Right renal cortex interstitium (tissue), 3 donors: ENCODE measurements around the gene BCL3. TPM values are rescaled to one million over a fixed set of nuclear protein-coding genes. Genes with fewer than 3 reads are reported as not detected.

ENCODE experiments used
- polyA plus RNA-seq, 3 donors: library from polyadenylated mRNA; unstranded; fragments of 120-200 nt; gene quantifications; one replicate each; pipeline ENCODE4 v1.2.1, GENCODE V29; 2013; ENCODE audit not compliant: insufficient read length in 3 of 3

Gene BCL3
- polyA plus RNA-seq, 3 donors: 4.8 to 5.8 (median 4.9) TPM

Other genes starting within 250 kb of the BCL3 start
- gene ZNF180, start 248.2 kb upstream of the BCL3 start, polyA plus RNA-seq: 10 to 100 TPM; 15.2 to 16.9 (median 16.3) TPM
- gene CEACAM20, start 219.0 kb upstream of the BCL3 start, polyA plus RNA-seq: not detected
- gene IGSF23, start 135.1 kb upstream of the BCL3 start, polyA plus RNA-seq: 1 to 10 TPM in 2 of 3 donors, under 1 TPM in 1; 0.97 to 1.5 (median 1.3) TPM
- gene PVR, start 104.8 kb upstream of the BCL3 start, polyA plus RNA-seq: 10 to 100 TPM; 26.1 to 31.6 (median 31.1) TPM
- gene CEACAM19, start 77.2 kb upstream of the BCL3 start, polyA plus RNA-seq: 10 to 100 TPM in 2 of 3 donors, 1 to 10 TPM in 1; 9.3 to 10.9 (median 10.5) TPM
- gene CEACAM16, start 49.6 kb upstream of the BCL3 start, polyA plus RNA-seq: not detected
- 1 to 10 TPM; 3.8 to 4.1 (median 3.9) TPM for gene CBLC, start 29.2 kb downstream of the BCL3 start, polyA plus RNA-seq
- gene BCAM, start 60.4 kb downstream of the BCL3 start, polyA plus RNA-seq: 100 to 1,000 TPM; 403 to 489 (median 434) TPM
- 100 to 1,000 TPM; 150 to 169 (median 157) TPM for gene NECTIN2, start 97.6 kb downstream of the BCL3 start, polyA plus RNA-seq
- 10 to 100 TPM; 40.2 to 48.8 (median 46.0) TPM for gene TOMM40, start 142.5 kb downstream of the BCL3 start, polyA plus RNA-seq
- 100 to 1,000 TPM; 265 to 362 (median 295) TPM for gene APOE, start 157.1 kb downstream of the BCL3 start, polyA plus RNA-seq
- 10 to 100 TPM in 1 of 3 donors, 1 to 10 TPM in 2; 7.5 to 10.9 (median 9.1) TPM for gene APOC1, start 165.9 kb downstream of the BCL3 start, polyA plus RNA-seq
- not detected for gene APOC4, start 193.5 kb downstream of the BCL3 start, polyA plus RNA-seq
- 10 to 100 TPM in 1 of 3 donors, 1 to 10 TPM in 2; 5.8 to 12.7 (median 8.8) TPM for gene APOC2, start 197.3 kb downstream of the BCL3 start, polyA plus RNA-seq
- 100 to 1,000 TPM; 109 to 127 (median 113) TPM for gene CLPTM1, start 206.7 kb downstream of the BCL3 start, polyA plus RNA-seq